Keratinocyte (primary cell): ENCODE data around the gene RRP12. TPM values are rescaled to one million over a fixed set of nuclear protein-coding genes. Genes with fewer than 3 reads are reported as not detected.

Experiments
- DNase-seq: peaks from one replicate; pipeline ENCODE4 v3.0.0-alpha.2; 2011; ENCODE audit warnings: low read depth, missing footprints, low spot score
- FAIRE-seq: peaks from 2 replicates; lab custom pipeline; 2011; peaks lifted over from hg19 to GRCh38; lab: Jason Lieb, UNC
- H2AFZ ChIP-seq: 2 replicates; pipeline ENCODE4 v1.6.0; 2012; ENCODE audit warnings: low read length, control low read depth, inconsistent platforms; ENCODE audit not compliant: control insufficient read depth
- H3K27ac ChIP-seq: 2 replicates; pipeline ENCODE4 v1.5.1; 2011; ENCODE audit warnings: low read length; ENCODE audit not compliant: control insufficient read depth, insufficient read depth
- H3K27me3 ChIP-seq: 3 replicates; pipeline ENCODE4 v1.6.0; 2011; ENCODE audit warnings: low read length; ENCODE audit not compliant: control insufficient read depth, insufficient read depth; ENCODE audit errors: extremely low read depth
- H3K36me3 ChIP-seq, 2 experiments: 2 replicates in 1 of 2; 3 replicates in 1 of 2; pipeline ENCODE4 v1.5.1; 2011; ENCODE audit warnings: low read length in 2 of 2, mild to moderate bottlenecking in 1 of 2; ENCODE audit not compliant: control insufficient read depth in 2 of 2, insufficient read depth in 2 of 2; ENCODE audit errors: extremely low read depth in 1 of 2
- H3K4me1 ChIP-seq: 3 replicates; pipeline ENCODE4 v1.5.1; 2011; ENCODE audit warnings: low read length; ENCODE audit not compliant: control insufficient read depth, insufficient read depth; ENCODE audit errors: extremely low read depth
- H3K4me2 ChIP-seq: 3 replicates; pipeline ENCODE4 v1.6.0; 2011; ENCODE audit warnings: low read depth, low read length; ENCODE audit not compliant: control insufficient read depth, insufficient read depth; ENCODE audit errors: extremely low read depth
- H3K4me3 ChIP-seq, 3 experiments: fragments of 200-600 bp in 1 of 3; sonication (generic) in 1 of 3; 2 replicates in 2 of 3; 3 replicates in 1 of 3; pipeline ENCODE4 v1.5.1; 2011 to 2016; ENCODE audit warnings: low read length in 3 of 3, mild to moderate bottlenecking in 3 of 3, control low read depth in 2 of 3, inconsistent platforms in 1 of 3, low read depth in 1 of 3, mixed read lengths in 1 of 3, mixed run types in 1 of 3, moderate library complexity in 1 of 3; ENCODE audit not compliant: control insufficient read depth in 2 of 3, insufficient read depth in 2 of 3; ENCODE audit errors: extremely low read depth in 1 of 3
- H3K79me2 ChIP-seq: 2 replicates; pipeline ENCODE4 v1.6.0; 2012; ENCODE audit warnings: low read length; ENCODE audit not compliant: control insufficient read depth, insufficient read depth
- H3K9ac ChIP-seq: 3 replicates; pipeline ENCODE4 v1.6.0; 2011; ENCODE audit warnings: low read length; ENCODE audit not compliant: control insufficient read depth, insufficient read depth; ENCODE audit errors: extremely low read depth
- H3K9me1 ChIP-seq: 3 replicates; pipeline ENCODE4 v1.6.0; 2011; ENCODE audit warnings: low read length; ENCODE audit not compliant: control insufficient read depth, insufficient read depth; ENCODE audit errors: extremely low read depth
- H3K9me3 ChIP-seq: 2 replicates; pipeline ENCODE4 v1.5.1; 2012; ENCODE audit warnings: low read depth, low read length; ENCODE audit not compliant: control insufficient read depth
- H4K20me1 ChIP-seq: 3 replicates; pipeline ENCODE4 v1.6.0; 2011; ENCODE audit warnings: low read length; ENCODE audit not compliant: control insufficient read depth, insufficient read depth; ENCODE audit errors: extremely low read depth
- EZH2 ChIP-seq: IDR thresholded peaks from one replicate; pipeline ENCODE4 v1.6.1; 2012; ENCODE audit warnings: inconsistent platforms, mild to moderate bottlenecking, low read length, moderate library complexity
- dilution Hi-C: fragments of 300-500 bp; cut with MboI; formaldehyde crosslinking; loops from one replicate; pipeline ENCODE4 v1.7.0; 2020; ENCODE audit warnings: low sequenced_read_pairs; ENCODE audit not compliant: extremely low pct_ligation_motif_present
- polyA plus RNA-seq, 5 experiments: library from polyadenylated mRNA; depleted of rRNA in 3 of 5; stranded (reverse) in 3 of 5; stranded (forward) in 1 of 5; unstranded in 1 of 5; fragments of >200 nt; gene quantifications; 1 replicate in 1 of 5; 2 replicates in 3 of 5; 3 replicates in 1 of 5; pipeline versions ENCODE4 v1.2.1 to v1.2.3, GENCODE V29; 2011 to 2012; ENCODE audit warnings: missing spikeins in 2 of 5, low read depth in 1 of 5, low replicate concordance in 1 of 5
- TF ChIP-seq, protein P1 (sequence below), 3 experiments: IDR thresholded peaks in 1 of 3; conservative IDR thresholded peaks in 1 of 3; optimal IDR thresholded peaks in 1 of 3; 2 replicates in 2 of 3; 3 replicates in 1 of 3; pipeline versions ENCODE3 to v1.5.1; 2011; ENCODE audit warnings: low read length in 3 of 3, mild to moderate bottlenecking in 3 of 3, moderate library complexity in 2 of 3, control low read depth in 1 of 3, inconsistent platforms in 1 of 3; ENCODE audit not compliant: insufficient read depth in 2 of 3; ENCODE audit errors: extremely low read depth in 1 of 3

Gene RRP12
- polyA plus RNA-seq, 1 donor (not counting 4 experiments of a cell fraction or from before 2014, with no cell fraction given) = 14.8 TPM

DNA sequence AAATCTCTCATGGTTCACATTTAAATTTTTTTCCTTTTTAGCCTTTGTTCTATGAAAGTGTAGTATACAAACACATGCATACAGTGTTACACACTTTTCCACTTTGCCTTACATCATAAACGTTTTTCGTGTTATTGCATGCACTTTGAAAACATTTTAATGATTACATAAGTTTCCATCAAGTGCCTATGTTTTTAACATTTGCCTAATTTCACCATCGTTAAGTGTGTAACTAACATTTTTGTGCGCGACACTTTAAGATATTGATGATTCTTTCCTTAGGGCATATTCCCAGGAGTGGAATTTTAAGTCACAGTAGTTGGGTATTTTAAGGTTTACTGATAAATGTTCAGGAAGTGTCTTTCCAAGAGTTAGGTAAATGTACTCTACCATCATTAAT lies 65.1 kb downstream of the RRP12 start:
- Histone ChIP-seq H3K9me3 (no peaks in the 10 kb centered on the region), H3K4me2 (peak overlapping the region; percentile 69), H3K36me3 (no peaks in the 10 kb centered on the region), H3K9me1 (no peaks in the 10 kb centered on the region), H2AFZ (no peak overlapping the region), H3K79me2 (peaks cover 23% of the 10 kb centered on the region), H3K27me3 (no peaks in the 10 kb centered on the region), H3K27ac (peak overlapping the region; percentile 14), H3K4me3 (no peak overlapping the region), H3K9ac (peak overlapping the region; percentile 25), H4K20me1 (no peaks in the 10 kb centered on the region), H3K4me1 (peaks cover 31% of the 10 kb centered on the region)
- FAIRE-seq = no peak
- dilution Hi-C loops = no loop called here
- no peak for DNase-seq
- TF ChIP-seq, protein P1, sequence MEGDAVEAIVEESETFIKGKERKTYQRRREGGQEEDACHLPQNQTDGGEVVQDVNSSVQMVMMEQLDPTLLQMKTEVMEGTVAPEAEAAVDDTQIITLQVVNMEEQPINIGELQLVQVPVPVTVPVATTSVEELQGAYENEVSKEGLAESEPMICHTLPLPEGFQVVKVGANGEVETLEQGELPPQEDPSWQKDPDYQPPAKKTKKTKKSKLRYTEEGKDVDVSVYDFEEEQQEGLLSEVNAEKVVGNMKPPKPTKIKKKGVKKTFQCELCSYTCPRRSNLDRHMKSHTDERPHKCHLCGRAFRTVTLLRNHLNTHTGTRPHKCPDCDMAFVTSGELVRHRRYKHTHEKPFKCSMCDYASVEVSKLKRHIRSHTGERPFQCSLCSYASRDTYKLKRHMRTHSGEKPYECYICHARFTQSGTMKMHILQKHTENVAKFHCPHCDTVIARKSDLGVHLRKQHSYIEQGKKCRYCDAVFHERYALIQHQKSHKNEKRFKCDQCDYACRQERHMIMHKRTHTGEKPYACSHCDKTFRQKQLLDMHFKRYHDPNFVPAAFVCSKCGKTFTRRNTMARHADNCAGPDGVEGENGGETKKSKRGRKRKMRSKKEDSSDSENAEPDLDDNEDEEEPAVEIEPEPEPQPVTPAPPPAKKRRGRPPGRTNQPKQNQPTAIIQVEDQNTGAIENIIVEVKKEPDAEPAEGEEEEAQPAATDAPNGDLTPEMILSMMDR (optimal IDR thresholded peaks at IDR 0.05 in 1 of 3, IDR thresholded peaks at IDR 0.05 in 1 of 3, conservative IDR thresholded peaks at IDR 0.05 in 1 of 3; ENCODE audit: extremely low read depth in 1 of 3, insufficient read depth in 2 of 3, low read length in 3 of 3) = no peak
- TF ChIP-seq EZH2 = no peak

DNA sequence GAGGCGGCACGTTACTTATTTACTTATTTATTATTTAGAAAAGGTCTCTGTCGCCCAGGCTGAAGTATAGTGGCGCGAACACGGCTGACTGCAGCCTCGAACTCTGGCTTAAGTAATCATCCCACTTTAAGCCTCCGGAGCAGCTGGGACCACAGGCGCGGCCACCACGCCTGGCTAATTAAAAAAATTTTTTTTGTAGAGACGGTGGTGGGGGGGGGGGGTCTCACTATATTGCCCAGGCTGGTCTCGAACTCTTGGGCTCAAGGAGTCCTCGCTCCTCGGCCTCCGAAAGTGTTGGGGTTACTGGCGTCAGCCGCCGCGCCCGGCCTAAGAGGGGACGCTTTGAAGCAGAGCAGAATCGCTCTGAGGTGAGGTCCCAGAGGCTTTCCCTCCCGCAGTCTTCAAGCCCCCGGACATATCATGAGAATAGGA lies 65.9 kb downstream of the RRP12 start:
- Histone ChIP-seq H2AFZ (peak overlapping the region; percentile 10), H3K79me2 (peaks cover 24% of the 10 kb centered on the region), H3K9ac (peak overlapping the region; percentile 96), H3K4me2 (peak overlapping the region; percentile 93), H3K9me1 (no peaks in the 10 kb centered on the region), H3K4me1 (peaks cover 31% of the 10 kb centered on the region), H4K20me1 (no peaks in the 10 kb centered on the region), H3K27me3 (no peaks in the 10 kb centered on the region), H3K4me3 (peak overlapping the region; percentile 77 to 82 (median 81)), H3K9me3 (no peaks in the 10 kb centered on the region), H3K27ac (peak overlapping the region; percentile 95), H3K36me3 (no peaks in the 10 kb centered on the region)
- FAIRE-seq (no peak), DNase-seq (no peak)
- TF ChIP-seq, protein P1 (optimal IDR thresholded peaks at IDR 0.05 in 1 of 3, IDR thresholded peaks at IDR 0.05 in 1 of 3, conservative IDR thresholded peaks at IDR 0.05 in 1 of 3; ENCODE audit: extremely low read depth in 1 of 3, insufficient read depth in 2 of 3, low read length in 3 of 3) = no peak
- TF ChIP-seq EZH2 = no peak
- dilution Hi-C loops = no loop called here
